ENCODE results near the gene FADD.

FADD gene

GRCh38 chr11:70244698-70245097 is 41.6 kb downstream of the FADD start:
- no peak for TF ChIP-seq FOXM1 (IDR thresholded peaks at IDR 0.05; ENCODE audit: borderline replicate concordance, low read depth)

GRCh38 chr11:70246196-70246595 is 43.1 kb downstream of the FADD start:
- TF ChIP-seq EP300 (IDR thresholded peaks at IDR 0.05; ENCODE audit: borderline replicate concordance) (no peak), TAF1 (IDR thresholded peaks at IDR 0.05; ENCODE audit: low read depth) (no peak), TCF12 (IDR thresholded peaks at IDR 0.05; ENCODE audit: low read depth) (no peak), REST (IDR thresholded peaks at IDR 0.05; ENCODE audit: low read depth) (no peak), EGR1 (IDR thresholded peaks at IDR 0.05) (no peak), ZBTB7A (IDR thresholded peaks at IDR 0.05; ENCODE audit: low read depth) (no peak), CEBPB (IDR thresholded peaks at IDR 0.05) (no peak), NFIC (IDR thresholded peaks at IDR 0.05) (no peak), TEAD4 (IDR thresholded peaks at IDR 0.05) (no peak), USF1 (IDR thresholded peaks at IDR 0.05) (no peak), MAX (IDR thresholded peaks at IDR 0.05) (no peak), CREB1 (IDR thresholded peaks at IDR 0.05; ENCODE audit: low read depth) (no peak), YY1 (IDR thresholded peaks at IDR 0.05; ENCODE audit: low read depth) (no peak), RAD21 (IDR thresholded peaks at IDR 0.05; ENCODE audit: low read depth) (no peak), FOXM1 (IDR thresholded peaks at IDR 0.05; ENCODE audit: borderline replicate concordance, low read depth) (no peak)

GRCh38 chr11:70247042-70247709 is 44.1 kb downstream of the FADD start:
- no peak for TF ChIP-seq CREB1 (IDR thresholded peaks at IDR 0.05; ENCODE audit: low read depth)
- TF ChIP-seq TAF1 (IDR thresholded peaks at IDR 0.05; ENCODE audit: low read depth), result no peak
- no peak for TF ChIP-seq RAD21 (IDR thresholded peaks at IDR 0.05; ENCODE audit: low read depth)
- no peak for TF ChIP-seq EP300 (IDR thresholded peaks at IDR 0.05; ENCODE audit: borderline replicate concordance)
- no peak for TF ChIP-seq NFIC (IDR thresholded peaks at IDR 0.05)
- TF ChIP-seq FOXM1 (IDR thresholded peaks at IDR 0.05; ENCODE audit: borderline replicate concordance, low read depth), result no peak
- no peak for TF ChIP-seq TCF12 (IDR thresholded peaks at IDR 0.05; ENCODE audit: low read depth)
- TF ChIP-seq TEAD4 (IDR thresholded peaks at IDR 0.05), result no peak
- TF ChIP-seq ZBTB7A (IDR thresholded peaks at IDR 0.05; ENCODE audit: low read depth), result no peak
- TF ChIP-seq MAX (IDR thresholded peaks at IDR 0.05), result no peak

GRCh38 chr11:70247710-70248072 is 44.6 kb downstream of the FADD start:
- TF ChIP-seq MAX (IDR thresholded peaks at IDR 0.05) (no peak), RAD21 (IDR thresholded peaks at IDR 0.05; ENCODE audit: low read depth) (no peak), REST (IDR thresholded peaks at IDR 0.05; ENCODE audit: low read depth) (no peak), FOXM1 (IDR thresholded peaks at IDR 0.05; ENCODE audit: borderline replicate concordance, low read depth) (no peak), TCF12 (IDR thresholded peaks at IDR 0.05; ENCODE audit: low read depth) (no peak), CREB1 (IDR thresholded peaks at IDR 0.05; ENCODE audit: low read depth) (no peak), USF1 (IDR thresholded peaks at IDR 0.05) (no peak)

- TF ChIP-seq EP300 (IDR thresholded peaks at IDR 0.05; ENCODE audit: borderline replicate concordance), result no peak
- TF ChIP-seq REST (IDR thresholded peaks at IDR 0.05; ENCODE audit: low read depth), result no peak
- no peak for TF ChIP-seq CEBPB (IDR thresholded peaks at IDR 0.05)
- TF ChIP-seq FOXM1 (IDR thresholded peaks at IDR 0.05; ENCODE audit: borderline replicate concordance, low read depth), result no peak
- no peak for TF ChIP-seq YY1 (IDR thresholded peaks at IDR 0.05; ENCODE audit: low read depth)
- TF ChIP-seq USF1 (IDR thresholded peaks at IDR 0.05), result no peak
- no peak for TF ChIP-seq TAF1 (IDR thresholded peaks at IDR 0.05; ENCODE audit: low read depth)
- TF ChIP-seq CREB1 (IDR thresholded peaks at IDR 0.05; ENCODE audit: low read depth), result no peak
- no peak for TF ChIP-seq TEAD4 (IDR thresholded peaks at IDR 0.05)
- no peak for TF ChIP-seq MAX (IDR thresholded peaks at IDR 0.05)
- no peak for TF ChIP-seq ZBTB7A (IDR thresholded peaks at IDR 0.05; ENCODE audit: low read depth)
- no peak for TF ChIP-seq TCF12 (IDR thresholded peaks at IDR 0.05; ENCODE audit: low read depth)
- no peak for TF ChIP-seq NFIC (IDR thresholded peaks at IDR 0.05)
- TF ChIP-seq EGR1 (IDR thresholded peaks at IDR 0.05), result no peak
- TF ChIP-seq RAD21 (IDR thresholded peaks at IDR 0.05; ENCODE audit: low read depth), result no peak
These were observed 48.0 kb downstream of the FADD start for GRCh38 chr11:70250876-70251658.

All from Ishikawa (cell line).